GM20000 (cell line): ENCODE data around the gene DYSF.

Experiments
- DNase-seq: peaks from one replicate; pipeline ENCODE4 v3.0.0; 2012; ENCODE audit warnings: low spot score
- CTCF ChIP-seq: IDR thresholded peaks from 2 replicates; pipeline ENCODE4 v1.5.1; 2012; ENCODE audit warnings: mild to moderate bottlenecking, control low read depth; ENCODE audit errors: extremely low read depth, missing control alignments

DYSF gene

GRCh38 chr2:71685941-71686611, 232.7 kb downstream of the DYSF start:
- no peak for DNase-seq
- no peak for TF ChIP-seq CTCF

GRCh38 chr2:71686781-71687180, 233.4 kb downstream of the DYSF start:
- no peak for DNase-seq
- TF ChIP-seq CTCF: no peak

- no peak for DNase-seq
- TF ChIP-seq CTCF: no peak
Measured at GRCh38 chr2:71687412-71687811, 234.1 kb downstream of the DYSF start.

- no peak for TF ChIP-seq CTCF
- no peak for DNase-seq
Measured at GRCh38 chr2:71688530-71688929, 235.2 kb downstream of the DYSF start.

GRCh38 chr2:71689393-71689792, 236.0 kb downstream of the DYSF start:
- DNase-seq: no peak
- TF ChIP-seq CTCF: no peak

- no peak for DNase-seq
- no peak for TF ChIP-seq CTCF
Measured at GRCh38 chr2:71689968-71690834, 236.8 kb downstream of the DYSF start.

GRCh38 chr2:71690876-71691475, 237.6 kb downstream of the DYSF start:
- no peak for TF ChIP-seq CTCF

More at GRCh38 chr2:71690876-71691475, 237.6 kb downstream of the DYSF start:
- DNase-seq: no peak
